Kasumi-1 (cell line): Measurements from ENCODE around the gene LAMC3.
"Not testable (repeated sequence)": the region's sequence is repeated elsewhere in the genome, so short reads cannot be mapped to it uniquely, and the experiment has no call there.

Experiments
- DNase-seq, 2 experiments: peaks; one replicate each; lab custom pipeline; 2025; lab: John Stamatoyannopoulos, UW

LAMC3 gene

DNA sequence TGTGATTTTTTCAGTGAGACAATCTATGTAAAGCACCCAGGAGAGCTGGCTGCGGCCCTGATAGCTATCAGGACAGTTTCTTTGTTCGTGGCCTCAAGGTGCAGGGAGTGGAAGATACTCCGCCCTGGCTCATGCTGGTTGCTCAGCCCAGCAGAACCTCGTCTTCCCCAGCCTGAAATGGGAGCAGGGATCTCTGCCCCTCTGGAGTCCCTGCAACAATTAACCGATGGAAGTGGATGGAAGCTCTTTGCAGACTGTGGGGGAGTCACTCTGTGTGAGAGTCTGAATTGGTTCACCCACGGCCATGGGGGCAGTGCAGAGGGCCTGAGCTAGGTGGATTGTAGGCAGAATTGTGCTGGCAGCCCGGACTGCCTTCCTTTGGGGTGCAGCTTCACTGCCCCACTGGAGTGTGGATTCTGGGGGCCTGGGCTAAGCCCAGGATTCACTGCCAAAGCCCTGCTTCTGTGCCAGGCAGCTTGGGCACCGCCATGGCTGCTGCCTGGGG is 90.2 kb downstream of the LAMC3 start:
- DNase-seq, result no peak

DNA sequence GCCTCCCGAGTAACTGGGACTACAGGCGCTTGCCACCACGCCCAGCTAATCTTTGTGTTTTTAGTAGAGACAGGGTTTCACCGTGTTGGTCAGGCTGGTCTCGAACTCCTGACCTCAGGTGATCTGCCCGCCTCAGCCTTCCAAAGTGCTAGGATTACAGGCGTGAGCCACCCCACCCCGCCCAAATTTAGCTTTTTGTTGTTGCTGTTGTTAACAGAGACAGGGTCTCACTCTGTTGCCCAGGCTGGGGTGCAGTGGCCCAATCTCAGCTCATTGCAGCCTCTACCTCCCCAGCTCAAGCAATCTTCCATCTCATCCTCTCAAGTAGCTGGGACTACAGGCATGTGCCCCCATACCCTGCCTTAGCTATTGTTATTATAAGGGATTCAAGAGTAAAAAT is 90.9 kb downstream of the LAMC3 start:
- not testable (repeated sequence) for DNase-seq

DNA sequence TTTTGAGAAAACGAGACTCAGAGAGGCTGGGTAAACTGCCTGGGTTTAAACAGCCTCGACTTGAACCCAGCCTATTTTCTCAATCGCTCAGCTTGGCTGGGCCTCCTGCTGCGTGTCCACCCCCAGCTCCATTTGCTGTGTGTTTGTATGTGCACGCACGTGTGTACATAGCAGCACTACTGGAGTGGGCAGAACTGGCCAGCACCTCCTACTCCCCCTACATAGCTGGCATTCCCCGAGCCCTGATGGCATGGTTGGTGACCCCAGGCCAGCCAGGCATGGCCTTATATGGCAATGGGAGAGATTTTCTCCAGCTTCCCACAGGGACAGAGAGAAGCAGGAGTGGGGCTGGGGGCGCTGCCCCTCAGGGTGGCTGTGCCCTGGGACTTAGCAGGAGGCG is 91.5 kb downstream of the LAMC3 start:
- DNase-seq, result no peak

DNA sequence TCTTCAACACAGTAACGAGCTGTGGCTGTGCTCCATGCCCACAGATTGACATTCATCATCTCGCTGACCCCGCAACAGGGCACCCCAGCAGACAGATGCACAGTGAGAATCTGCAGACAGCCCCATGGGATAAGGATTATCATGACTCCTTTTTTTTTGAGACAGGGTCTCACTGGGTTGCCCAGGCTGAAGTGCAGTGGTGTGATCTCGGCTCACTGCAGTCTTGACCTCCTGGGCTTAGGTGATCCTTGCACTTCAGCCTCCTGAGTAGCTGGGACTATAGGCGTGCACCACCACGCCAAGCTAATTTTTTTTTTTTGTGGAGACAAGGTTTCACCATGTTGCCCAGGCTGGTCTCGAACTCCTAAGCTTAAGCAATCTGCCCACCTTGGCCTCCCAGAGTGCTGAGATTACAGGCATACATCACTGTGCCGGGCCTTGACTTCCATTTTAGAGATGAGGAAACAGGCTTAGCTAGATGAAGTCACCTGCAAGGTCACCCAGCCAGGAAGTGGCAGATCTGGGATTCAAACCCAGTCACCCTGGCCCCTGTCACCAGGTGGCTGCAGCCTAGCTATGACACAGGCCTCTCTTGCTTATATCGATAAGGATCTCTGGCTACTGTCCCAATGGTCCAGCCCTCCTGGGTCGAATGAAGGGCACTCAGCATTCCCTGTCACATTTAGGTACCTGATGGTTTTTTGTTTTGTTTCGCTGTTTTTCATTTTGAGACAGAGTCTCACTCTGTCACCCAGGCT is 92.4 kb downstream of the LAMC3 start:
- no peak for DNase-seq

DNA sequence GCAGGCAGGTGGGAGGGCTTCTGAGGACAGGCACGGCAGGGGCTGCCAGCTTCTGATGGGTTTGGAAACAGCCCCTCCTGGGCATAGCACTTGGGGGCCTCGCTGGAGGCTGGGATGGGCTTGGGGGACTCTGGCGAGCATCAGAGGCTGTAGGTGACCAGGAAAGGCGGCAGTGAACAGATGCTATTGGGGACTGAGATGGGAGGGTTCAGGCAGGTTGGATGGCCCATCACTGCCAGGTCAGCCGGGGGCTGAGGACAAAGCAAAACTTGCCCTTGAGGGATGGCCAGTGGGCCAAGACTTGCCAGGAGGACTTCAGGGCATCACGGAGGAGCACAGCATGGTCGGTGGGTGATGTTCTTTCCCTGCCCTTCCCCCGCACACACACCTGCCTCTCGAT is 94.0 kb downstream of the LAMC3 start:
- DNase-seq, result no peak

DNA sequence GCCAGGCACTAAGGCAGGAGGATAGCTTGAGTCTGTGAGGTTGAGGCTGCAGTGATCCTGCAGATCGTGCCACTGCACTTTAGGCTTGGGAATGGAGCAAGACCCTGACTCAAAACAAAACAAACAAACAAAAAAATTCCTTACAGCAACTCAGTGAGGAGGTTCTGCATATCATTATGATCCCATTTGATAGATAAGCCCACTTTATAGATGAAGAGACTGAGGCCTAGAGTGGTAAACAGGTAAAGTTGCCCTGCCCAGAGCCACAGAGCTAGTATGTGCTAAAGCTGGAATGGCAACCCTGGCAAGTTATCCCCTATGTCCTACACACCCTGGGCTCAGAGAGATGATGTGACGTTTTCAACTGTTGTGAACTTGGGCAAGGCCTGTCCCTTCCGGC is 94.6 kb downstream of the LAMC3 start:
- no peak for DNase-seq

DNA sequence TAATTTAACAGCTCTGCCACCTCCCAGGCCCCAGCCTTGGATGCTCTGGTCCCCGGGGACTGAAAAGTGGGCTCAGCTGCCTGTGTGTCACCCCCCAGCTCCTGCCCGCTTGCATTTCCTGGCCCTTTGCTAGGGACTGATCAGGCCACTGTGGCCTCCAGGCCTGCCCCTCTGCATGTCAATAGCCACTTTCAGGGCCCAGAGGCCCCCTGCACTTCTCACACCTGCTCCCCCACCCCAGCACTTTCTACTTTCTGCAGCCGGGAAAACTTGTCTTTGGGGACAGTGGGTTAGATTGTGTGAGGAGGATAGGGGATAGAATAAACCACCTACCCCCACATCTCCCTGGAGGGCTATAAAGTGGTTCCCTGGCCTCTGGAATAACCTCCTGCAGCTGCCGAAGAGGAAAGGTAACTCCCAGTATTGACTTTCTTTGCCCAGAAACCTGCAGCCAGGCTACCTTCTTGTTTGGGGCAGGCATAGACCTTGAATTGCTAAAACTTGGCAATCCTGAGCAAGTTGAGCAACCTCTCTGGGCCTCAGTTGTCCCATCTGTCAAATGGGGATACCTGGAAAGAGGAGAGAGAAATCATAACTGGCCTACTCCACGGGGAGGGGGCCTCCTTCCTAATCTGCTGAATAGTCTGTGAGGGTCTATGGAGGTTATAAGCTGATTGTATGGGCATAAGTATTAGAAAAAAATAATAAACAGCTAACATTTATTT is 95.2 kb downstream of the LAMC3 start:
- DNase-seq, result no peak

DNA sequence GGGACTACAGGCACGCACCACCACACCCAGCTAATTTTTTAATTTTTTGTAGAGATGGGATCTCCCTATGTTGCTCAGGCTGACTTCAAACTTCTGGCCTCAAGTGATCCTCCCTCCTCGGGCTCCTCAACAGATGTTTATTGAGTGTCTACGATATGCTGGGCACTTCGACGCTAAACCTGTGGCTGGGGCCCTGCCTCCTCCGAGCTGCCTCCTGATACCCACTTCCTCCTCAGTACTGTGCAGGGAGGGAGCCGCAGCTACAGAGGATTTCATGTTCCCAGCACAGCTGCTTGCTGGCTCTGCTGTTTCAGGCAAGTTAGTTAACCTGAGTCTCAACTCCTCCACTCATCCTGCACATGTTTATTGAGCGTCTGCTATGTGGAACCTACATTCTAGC is 97.0 kb downstream of the LAMC3 start:
- no peak for DNase-seq

DNA sequence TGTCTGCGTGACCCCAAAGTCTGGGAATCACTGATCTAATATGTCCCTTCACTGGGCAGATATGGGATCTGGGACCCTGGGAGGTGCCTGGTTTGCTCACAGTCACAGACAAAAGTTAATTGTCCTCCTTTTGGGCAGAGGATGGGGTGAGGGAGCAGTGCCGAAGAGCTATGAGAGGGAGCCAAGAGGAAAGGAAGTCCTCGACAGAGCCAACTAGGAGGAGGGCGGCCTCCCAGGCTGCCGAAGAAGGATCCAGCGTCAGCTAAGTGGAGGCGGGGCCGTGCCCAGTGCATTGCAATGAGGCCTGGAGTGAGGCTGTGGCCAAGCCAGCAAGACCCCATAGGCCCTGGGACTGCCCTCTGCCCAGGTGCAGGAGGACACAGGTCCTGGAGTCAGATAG is 98.8 kb downstream of the LAMC3 start:
- DNase-seq, result no peak

DNA sequence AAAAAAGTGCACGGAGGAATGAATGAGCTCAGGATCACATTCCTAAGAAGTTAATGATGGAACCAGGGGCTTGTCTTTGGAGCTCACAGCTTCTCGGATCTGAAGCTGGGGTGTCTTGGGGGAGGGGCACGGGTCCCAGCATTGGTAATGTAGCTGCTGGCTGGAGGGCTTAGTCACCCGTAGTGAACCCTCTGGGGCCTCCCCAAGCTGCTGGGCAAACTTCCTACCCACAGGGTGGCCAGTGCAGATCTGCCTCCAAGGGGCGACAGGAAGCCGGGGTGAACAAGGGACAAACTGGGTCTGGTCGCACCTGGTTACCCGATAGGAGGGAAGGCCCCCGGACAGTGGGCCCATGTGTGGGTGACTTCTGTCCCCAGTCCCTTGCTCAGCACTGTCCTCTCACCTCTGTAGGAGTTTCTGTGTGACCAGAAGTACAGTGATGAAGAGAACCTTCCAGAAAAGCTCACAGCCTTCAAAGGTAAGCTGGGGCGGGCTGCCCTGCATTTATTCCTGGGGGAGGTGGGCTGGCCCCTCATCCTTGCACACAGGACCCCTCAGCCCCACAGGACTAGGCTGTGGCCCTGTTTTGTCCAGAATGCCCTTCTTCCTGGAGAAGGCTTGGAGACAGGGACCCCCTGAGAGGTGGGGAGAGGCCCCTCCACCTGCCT is 102.3 kb downstream of the LAMC3 start:
- DNase-seq, result no peak

DNA sequence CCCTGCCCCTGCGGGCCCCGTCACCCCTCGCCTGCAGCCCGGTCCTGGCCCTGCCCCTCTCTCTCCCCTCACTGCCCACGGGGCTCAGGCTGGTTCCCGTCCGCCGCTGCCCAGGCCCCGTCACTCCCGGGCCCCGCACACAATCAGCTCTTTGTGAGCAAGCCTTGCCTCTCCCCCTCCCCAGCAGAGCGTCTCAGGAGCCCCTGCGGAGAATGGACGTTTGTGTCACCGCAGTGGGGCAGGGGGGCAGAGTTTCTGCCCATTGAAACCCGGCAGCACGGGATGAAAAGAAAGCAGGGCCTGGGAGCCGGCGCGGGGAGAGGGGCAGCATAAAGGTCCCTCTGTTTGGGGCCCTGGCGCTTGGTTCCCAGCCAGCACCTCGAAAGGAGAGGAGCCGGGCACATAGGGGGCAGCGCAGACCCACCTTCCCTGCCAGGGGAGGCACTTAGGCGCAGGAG is 102.9 kb downstream of the LAMC3 start:
- no peak for DNase-seq

DNA sequence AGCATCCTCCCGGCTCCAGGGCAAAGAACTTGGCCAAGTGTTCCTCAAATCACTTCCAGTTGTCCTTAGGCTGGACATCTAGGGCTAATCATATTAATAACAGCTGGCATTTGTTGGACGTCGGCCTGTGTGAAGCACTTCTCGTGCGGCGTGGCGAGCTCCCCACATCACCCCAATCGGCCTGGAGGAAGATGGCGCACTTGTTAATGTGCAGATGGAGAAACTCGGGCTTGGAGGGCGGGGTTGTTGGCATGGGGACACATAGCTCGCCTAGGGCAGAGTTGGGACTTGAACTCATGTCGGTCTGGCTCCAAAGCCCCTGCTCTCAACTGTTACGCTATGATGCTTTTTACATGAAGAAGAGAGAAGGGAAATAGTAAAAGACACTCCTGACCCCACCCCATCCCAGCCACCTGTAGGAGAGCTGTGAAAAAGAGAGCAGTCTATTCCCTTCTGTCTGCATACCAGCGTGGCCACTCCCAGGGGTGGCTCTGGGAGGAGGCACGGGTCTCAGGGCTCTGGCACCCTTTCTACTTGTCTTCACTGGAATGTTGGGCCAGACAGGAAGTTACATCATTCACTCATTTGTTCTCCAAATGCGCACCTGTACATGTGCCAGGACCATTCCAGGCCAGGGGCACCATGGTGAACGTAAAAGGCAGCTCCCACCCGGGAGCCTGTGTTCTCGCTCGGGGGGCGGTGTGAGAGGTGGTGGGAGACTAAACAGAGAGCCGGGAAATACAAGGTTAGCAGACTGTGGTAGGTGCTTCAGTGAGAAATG is 103.6 kb downstream of the LAMC3 start:
- DNase-seq, result no peak

DNA sequence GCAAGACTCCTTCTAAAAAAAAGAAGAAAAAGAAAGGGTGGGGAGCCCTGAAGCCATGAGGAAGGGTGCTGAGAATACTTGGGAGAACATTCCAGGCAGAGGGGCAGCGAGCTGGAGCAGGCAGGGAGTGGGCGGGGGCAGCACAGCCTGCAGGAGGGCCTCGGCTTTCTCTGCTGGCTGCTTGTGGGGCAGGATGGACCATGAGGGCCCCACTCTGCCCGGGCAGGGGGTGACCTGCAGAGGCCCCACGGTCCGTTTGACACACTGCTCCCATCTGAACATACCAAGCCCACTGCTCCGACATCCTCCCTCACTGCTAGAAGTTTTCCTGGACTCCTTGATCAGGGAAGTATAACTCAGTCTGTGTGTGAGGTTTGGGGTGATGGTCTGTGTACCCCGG is 104.7 kb downstream of the LAMC3 start:
- no peak for DNase-seq

DNA sequence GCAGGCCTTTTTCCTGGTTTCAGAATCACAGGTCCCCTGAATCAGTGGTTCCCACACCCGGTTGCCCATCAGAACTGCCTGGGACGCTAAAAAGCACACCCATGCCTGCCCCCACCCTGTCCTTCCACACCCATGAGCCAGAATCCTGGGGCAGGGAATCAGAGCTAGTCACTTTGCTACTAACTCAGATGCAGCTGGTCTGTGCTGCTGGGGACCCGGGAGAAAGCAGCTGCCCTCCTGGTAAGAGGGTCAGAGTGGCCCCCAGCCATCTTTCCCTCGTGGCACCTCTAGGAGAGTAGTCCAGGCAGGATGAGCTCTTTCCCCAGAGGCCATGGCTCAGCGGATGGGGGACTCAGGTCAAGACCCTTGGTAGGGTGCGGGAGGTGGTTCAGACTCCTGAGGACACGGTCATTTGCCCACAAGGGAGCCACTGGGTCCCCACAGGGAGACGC is 105.1 kb downstream of the LAMC3 start:
- no peak for DNase-seq

DNA sequence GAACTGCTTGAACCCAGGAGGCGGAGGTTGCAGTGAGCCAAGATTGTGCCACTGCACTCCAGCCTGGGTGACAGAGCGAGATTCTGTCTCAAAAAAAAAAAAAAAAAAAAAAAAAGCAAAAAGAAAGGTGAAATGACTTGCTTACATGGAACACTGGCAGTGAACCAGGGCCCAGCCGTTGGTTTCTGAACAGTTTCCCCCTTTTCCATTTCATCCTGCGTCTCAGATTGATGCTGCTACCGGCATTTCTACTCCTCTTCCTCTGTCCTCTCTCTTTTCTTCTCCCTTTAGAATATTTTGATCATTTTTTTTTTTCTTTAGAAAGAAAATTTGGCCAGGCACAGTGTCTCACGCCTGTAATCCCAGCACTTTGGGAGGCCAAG is 106.4 kb downstream of the LAMC3 start:
- not testable (repeated sequence) for DNase-seq

DNA sequence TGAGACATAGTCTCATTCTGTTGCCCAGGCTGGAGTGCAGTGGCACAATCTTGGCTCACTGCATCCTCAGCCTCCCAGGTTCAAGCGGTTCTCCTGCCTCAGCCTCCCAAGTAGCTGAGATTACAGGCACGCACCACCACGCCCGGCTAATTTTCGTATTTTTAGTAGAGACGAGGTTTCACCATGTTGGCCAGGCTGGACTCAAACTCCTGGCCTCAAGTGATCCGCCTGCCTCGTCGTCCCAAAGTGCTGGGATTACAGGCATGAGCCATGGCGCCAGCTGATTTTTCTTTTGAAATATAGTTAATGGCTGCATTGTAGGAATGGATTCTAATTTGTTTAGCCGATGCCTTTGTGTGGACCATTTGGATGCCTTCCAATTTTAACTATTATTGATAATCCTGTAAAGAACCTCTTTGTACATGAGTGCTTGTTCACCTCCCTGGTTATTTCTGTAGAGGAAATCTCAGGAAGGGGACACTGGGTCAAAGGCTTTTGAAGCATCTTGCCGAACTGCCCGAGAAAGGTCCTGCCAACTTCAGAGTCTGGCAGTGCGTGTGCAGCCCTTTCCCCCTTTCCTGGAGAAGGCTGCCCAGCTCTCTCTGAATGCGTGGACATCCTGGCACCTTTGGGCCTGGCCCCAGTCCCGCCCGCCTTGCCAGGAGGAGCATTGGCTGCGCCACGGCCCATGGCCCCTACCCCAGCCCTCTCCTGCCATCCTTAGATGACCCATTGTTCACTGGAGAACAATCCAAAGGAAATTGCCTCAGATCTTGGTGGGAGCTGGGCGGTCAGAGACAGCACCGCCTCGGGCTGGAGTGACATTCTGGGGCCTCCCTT is 107.5 kb downstream of the LAMC3 start:
- no peak for DNase-seq

DNA sequence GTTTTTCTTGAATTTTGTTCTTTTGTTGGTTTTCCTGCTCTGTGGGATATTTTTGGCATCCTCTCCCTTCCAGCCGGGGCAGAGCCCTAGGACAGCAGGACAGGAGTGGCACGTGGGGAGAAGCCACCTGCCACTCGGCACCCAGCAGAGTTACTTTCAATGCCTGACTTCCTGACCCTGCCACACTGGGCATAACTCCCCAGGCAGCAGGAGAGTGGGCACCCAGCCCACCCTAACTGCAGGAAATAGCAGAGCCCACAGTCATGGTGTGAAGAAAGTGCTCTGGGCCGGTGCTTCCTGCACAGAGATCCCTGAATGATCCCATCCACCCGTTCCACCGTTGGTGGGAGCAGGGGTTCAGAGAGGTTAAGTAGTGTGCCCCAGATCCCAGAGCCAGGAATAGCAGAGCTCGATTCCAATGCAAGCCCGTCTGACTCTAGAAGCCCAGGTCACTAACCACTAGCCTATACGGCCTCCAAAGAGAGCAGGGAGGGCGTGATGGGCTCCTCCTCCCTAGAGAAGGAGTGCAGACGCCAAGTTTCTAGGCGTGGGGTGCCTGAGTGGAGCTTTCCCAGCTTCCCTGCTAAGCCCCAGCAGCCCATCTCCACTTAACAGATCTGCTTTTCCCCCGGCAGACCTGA is 108.3 kb downstream of the LAMC3 start:
- DNase-seq, result peak; percentile 54 to 77

DNA sequence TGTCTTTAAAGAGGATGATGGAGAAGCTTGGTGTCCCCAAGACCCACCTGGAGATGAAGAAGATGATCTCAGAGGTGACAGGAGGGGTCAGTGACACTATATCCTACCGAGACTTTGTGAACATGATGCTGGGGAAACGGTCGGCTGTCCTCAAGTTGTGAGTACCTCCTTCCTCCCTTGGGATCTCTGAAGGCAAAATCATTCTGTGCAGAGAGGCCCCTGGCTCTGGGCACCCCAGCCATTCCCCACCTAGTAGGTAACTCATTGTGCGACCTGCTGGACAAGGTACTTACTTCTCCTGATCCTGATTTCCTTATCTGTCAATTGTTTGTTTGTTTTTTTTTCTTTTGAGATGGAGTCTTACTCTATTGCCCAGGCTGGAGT is 108.8 kb downstream of the LAMC3 start:
- no peak for DNase-seq

DNA sequence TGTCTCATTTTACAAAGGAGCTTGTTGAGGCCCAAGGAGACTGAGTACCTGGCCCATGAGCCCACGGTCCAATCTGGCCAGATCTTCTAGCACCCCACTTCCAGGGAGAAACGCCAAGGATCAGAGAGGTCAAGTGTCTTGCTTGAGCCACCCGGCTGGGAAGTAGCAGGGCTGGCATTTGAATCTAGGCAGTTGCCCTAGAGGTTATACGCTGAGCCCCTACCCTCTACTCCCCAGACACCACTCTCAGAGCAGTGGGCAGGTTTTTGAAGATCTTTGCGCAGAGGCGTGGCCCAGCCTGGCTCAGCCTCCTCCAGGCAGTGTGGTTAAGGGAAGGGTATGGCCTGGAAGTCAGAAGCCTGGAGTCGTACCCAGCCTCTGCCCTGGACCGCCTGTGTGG is 110.6 kb downstream of the LAMC3 start:
- no peak for DNase-seq

DNA sequence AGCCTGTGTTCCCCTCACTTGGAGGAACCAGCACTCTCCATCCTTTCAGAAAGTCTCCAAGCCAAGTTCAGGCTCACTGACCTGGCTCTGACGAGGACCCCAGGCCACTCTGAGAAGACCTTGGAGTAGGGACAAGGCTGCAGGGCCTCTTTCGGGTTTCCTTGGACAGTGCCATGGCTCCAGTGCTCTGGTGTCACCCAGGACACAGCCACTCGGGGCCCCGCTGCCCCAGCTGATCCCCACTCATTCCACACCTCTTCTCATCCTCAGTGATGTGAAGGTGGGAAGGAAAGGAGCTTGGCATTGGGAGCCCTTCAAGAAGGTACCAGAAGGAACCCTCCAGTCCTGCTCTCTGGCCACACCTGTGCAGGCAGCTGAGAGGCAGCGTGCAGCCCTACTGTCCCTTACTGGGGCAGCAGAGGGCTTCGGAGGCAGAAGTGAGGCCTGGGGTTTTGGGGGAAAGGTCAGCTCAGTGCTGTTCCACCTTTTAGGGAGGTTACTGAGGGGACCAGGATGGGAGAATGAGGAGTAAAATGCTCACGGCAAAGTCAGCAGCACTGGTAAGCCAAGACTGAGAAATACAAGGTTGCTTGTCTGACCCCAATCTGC is 111.8 kb downstream of the LAMC3 start:
- no peak for DNase-seq
